Measurements from ENCODE around the gene MARVELD3. TPM values are rescaled to one million over a fixed set of nuclear protein-coding genes. Genes with fewer than 3 reads are reported as not detected.

The MARVELD3 gene
- total RNA-seq, 1 donor from 2014 or later, result 32.3 TPM

DNA sequence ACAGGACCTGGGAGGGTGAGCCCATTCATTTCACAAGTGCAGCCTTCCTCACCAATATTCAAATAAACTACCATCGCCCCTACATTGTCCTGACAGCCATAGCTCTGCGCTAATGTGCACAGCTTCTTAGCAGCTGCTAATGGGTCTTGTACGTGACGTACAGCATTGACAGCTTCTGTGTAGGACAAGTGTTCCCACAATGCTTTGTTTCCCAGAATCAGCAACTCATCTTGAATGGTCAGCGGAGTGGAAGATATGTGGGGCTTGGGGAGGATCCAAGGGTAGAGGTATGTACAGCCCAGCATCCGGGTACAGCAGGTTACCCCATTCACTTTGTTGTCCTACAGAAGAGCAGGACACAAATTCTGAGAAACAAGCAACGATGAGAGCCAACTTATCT, 23.7 kb downstream of the MARVELD3 start:
- Mint-ChIP-seq H3K4me1 (ENCODE audit: low read depth) (peaks cover 2% of the 10 kb centered on the region), H3K27ac (no peak overlapping the region), H3K36me3 (ENCODE audit: insufficient read depth) (peaks cover 12% of the 10 kb centered on the region), H3K27me3 (no peaks in the 10 kb centered on the region), H3K4me3 (ENCODE audit: low read depth) (no peak overlapping the region), H3K9me3 (ENCODE audit: low read depth) (no peaks in the 10 kb centered on the region)
- no peak for TF ChIP-seq CTCF (IDR thresholded peaks at IDR 0.05; ENCODE audit: unreplicated experiment)
- DNase-seq (ENCODE audit: low spot score, unreplicated experiment), result no peak

DNA sequence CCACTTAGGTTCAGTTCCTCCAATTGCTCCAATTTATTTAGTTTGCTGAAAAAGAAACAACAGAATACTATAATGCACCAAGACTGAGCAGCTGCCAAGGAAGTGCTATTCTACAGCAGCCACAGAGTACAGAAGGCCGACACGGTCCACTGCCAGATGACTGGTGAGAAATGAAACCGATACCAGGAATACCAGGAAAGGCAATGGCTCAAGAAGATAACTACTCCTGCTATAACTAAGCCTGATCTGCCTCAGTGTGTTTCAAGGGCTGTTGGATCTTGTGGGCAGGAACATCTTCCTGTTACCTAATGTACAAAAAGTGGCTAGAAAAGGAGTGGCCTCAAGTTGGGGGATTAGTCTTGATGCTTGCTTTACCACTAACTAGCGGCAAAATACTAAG, 32.8 kb downstream of the MARVELD3 start:
- Mint-ChIP-seq H3K4me3 (ENCODE audit: low read depth) (no peak overlapping the region), H3K27me3 (no peaks in the 10 kb centered on the region), H3K36me3 (ENCODE audit: insufficient read depth) (peaks cover 14% of the 10 kb centered on the region), H3K27ac (no peak overlapping the region), H3K9me3 (ENCODE audit: low read depth) (no peaks in the 10 kb centered on the region), H3K4me1 (ENCODE audit: low read depth) (no peaks in the 10 kb centered on the region)
- DNase-seq (ENCODE audit: low spot score, unreplicated experiment), result no peak
- TF ChIP-seq CTCF (IDR thresholded peaks at IDR 0.05; ENCODE audit: unreplicated experiment), result no peak

DNA sequence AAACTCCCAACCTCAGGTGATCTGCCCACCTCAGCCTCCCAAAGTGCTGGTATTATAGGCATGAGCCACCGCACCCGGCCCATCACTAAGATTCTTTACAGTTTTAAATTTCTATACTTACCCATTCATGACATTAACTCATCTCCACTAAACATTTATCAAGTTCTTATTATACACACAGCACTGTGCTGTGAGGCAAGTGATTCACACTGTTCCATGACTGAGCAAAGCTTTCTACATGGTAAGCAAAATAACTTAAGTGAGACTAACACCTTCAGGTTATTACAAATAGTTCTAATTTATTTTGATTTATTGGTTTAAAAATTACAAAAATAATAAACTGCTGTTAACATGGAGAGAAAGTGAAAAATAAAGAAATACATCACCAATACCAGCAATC, 33.5 kb downstream of the MARVELD3 start:
- no peaks in the 10 kb centered on the region for H3K9me3 Mint-ChIP-seq (ENCODE audit: low read depth)
- no peak for DNase-seq (ENCODE audit: low spot score, unreplicated experiment)
- H3K36me3 Mint-ChIP-seq (ENCODE audit: insufficient read depth), result peaks cover 15% of the 10 kb centered on the region
- no peak overlapping the region for H3K4me3 Mint-ChIP-seq (ENCODE audit: low read depth)
- no peak overlapping the region for H3K27ac Mint-ChIP-seq
- H3K27me3 Mint-ChIP-seq, result no peaks in the 10 kb centered on the region
- H3K4me1 Mint-ChIP-seq (ENCODE audit: low read depth), result no peaks in the 10 kb centered on the region
- TF ChIP-seq CTCF (IDR thresholded peaks at IDR 0.05; ENCODE audit: unreplicated experiment), result no peak

DNA sequence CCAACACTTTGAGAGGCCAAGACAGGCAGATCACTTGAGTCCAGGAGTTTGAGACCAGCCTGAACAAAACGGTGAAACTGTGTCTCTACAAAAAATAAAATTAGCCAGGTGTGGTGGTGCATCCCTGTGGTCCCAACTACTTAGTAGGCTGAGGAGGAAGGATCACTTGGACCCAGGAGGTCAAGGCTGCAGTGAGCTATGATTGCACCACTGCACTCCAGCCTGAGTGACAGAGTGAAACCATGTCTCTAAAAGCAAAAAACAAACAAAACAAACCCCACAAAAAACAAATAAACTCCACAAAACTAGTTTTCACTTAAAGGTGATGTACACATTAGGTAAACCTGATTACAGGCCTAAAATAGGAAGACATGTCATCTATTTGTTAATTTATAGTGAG, 40.3 kb downstream of the MARVELD3 start:
- H3K36me3 Mint-ChIP-seq (ENCODE audit: insufficient read depth), result peaks cover 16% of the 10 kb centered on the region

GRCh38 chr16:71666928-71667707, 41.1 kb downstream of the MARVELD3 start:
- DNase-seq (ENCODE audit: low spot score, unreplicated experiment), result no peak
- H3K9me3 Mint-ChIP-seq (ENCODE audit: low read depth), result no peaks in the 10 kb centered on the region
- no peak for TF ChIP-seq CTCF (IDR thresholded peaks at IDR 0.05; ENCODE audit: unreplicated experiment)
- H3K36me3 Mint-ChIP-seq (ENCODE audit: insufficient read depth), result peaks cover 18% of the 10 kb centered on the region
- H3K4me3 Mint-ChIP-seq (ENCODE audit: low read depth), result peak overlapping the region; percentile 46
- H3K27ac Mint-ChIP-seq, result peak overlapping the region; percentile 44
- no peaks in the 10 kb centered on the region for H3K27me3 Mint-ChIP-seq
- H3K4me1 Mint-ChIP-seq (ENCODE audit: low read depth), result peaks cover 22% of the 10 kb centered on the region

More for the DNA sequence above, 40.3 kb downstream of the MARVELD3 start:
- no peak for TF ChIP-seq CTCF (IDR thresholded peaks at IDR 0.05; ENCODE audit: unreplicated experiment)
- DNase-seq (ENCODE audit: low spot score, unreplicated experiment), result no peak
- H3K9me3 Mint-ChIP-seq (ENCODE audit: low read depth), result no peaks in the 10 kb centered on the region
- peak overlapping the region; percentile 74 for H3K27ac Mint-ChIP-seq
- peaks cover 22% of the 10 kb centered on the region for H3K4me1 Mint-ChIP-seq (ENCODE audit: low read depth)
- no peak overlapping the region for H3K4me3 Mint-ChIP-seq (ENCODE audit: low read depth)
- H3K27me3 Mint-ChIP-seq, result no peaks in the 10 kb centered on the region

Measured in progenitor cell of endocrine pancreas (in vitro differentiated cells).